Measurements from ENCODE around the gene DNAJB8.

Gene DNAJB8

DNA sequence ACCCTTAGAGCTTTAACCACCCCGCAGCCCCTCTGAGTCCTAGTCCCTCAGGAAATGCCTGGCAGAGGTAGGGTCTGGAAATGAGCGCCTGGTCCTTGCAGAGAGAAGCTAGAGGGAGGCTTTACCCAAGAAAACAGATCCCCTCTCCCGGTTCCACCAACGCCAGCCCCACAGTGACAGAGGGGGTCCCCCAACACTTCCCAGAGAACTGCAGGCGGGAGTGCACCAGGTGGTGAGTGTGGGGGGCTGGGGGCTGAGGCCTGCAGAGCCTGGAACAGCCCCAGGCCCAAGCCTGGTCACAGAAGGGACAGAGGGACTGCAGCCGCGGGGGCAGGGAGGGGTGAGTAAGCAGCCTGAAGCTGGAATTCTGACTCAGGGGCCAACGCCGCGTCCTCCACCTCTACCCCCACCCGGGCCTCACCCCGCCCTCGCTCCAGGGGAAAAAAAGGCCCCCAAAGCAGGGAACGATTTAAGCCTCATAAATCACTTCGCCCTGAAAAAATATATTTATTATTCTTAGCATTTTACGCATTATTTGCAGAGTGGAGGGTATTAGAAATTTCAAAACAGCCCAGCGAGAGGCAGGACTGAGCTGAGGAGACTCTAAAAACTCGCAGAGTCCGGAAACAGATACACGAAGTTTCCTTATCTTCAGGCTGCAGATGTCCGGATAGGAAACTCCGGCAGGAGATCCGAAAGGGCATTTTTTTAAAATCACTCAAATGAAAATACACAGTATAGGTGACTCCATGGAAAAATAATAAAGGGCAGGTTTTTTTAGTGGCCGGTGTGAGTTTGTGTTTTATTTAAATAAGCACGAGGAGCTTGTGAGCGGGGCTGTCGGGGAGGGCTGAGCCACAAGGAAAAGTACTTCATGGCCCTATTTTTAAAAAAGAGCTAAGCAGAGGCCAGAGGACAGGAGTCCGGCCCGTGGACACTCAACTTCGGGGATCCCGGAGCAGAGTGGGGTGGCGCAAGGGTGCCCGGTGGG lies 16.3 kb upstream of the DNAJB8 start:
- DNase-seq, result peak; percentile 60

DNA sequence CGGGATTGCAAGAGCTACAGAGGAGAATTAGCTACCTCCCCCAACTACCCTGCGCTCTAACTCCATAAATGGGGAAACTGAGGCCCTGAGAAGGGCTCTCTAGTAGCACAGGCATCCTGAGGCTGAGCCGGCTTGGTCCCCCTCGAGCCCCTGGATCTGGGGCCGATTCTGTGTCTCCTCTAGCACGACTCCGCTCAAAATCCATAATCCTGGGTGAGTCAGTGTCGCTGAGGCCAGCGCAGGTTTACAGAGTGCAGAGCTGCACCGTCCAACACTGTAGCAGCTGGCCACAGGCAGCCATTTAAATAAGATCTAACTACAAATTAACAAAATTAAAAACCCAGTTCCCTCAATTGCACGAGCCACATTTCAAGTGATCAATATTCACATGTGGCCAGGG lies 15.5 kb upstream of the DNAJB8 start:
- DNase-seq, result no peak

DNA sequence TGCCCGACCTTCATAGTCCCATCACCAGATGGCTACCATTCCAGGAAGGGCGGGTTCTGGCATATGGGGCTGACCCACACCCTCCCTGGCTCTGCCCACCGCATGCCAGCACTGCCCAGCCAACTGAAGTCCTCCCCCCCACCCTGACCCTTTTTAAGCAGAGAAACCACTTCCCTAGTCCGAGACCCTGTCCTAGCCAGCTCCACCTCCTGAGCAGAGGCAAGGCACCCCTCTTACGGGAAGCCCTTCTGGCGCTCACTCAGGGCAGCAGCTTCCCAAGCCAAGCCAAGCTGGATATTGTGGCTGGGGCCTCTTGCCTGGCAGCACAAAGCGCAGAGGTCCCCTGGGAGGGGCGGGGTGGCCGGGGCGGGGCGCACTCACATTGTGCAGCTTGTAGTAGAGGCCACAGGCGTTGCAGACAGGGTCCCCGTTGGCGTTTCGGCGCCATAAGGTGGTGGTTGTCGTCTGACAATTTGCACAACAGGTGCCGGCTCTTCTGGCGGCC lies 14.8 kb upstream of the DNAJB8 start:
- DNase-seq, result peak; percentile 86

DNA sequence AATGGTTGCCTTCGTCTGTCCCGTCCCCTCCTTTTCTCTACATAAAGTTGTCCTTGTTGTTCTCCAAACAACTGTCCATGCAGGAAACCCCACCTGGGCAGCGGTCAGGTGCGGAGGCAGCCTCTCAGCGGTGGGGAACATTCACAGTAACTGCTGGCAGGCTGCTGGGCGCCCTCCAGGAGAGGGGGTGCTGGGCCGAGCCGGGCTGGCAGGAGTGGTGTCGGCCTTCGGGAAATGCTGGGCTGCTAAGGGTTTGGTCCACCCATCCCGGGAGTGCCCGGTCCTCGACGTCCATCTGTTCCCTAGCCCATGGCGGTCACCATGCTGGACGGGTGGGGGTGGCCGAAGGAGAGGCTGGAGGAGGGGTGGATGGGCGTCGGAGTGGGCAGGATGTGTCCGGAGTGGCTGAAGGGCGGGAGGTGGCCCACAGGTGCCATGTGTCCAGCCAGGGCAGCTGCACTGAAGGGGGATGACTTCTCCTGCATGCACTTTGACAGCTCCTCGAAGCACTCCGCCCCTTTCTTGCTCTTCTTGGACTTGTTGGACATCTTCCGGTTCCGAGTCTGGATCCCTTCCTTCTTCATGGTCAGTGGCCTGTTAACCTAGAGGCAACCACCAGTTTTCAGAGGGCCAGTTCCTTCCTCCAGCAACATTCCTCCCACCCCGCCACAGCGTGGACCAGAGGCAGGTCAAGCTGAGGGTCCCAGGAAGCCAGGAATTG lies 14.2 kb upstream of the DNAJB8 start:
- DNase-seq, result no peak

DNA sequence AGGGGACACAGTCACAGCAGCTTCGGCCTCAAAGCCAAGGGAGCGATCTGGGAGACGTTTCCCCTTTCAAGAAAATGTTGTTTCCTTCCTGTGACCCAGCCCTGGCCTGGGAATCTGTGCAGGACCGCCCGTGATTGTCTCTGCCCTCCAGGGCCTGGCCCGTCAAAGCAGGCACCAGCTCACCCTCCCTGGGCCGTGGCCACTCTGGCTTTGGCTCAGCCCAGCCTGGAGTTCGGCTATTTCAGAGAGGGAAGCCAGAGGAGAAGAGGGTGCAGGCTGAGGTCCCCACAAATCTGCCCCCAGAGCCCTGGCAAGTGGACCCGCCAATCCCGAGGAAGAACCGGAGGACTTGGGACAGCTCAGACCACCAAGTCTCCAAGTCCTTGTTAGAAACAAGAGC lies 13.6 kb upstream of the DNAJB8 start:
- no peak for DNase-seq

DNA sequence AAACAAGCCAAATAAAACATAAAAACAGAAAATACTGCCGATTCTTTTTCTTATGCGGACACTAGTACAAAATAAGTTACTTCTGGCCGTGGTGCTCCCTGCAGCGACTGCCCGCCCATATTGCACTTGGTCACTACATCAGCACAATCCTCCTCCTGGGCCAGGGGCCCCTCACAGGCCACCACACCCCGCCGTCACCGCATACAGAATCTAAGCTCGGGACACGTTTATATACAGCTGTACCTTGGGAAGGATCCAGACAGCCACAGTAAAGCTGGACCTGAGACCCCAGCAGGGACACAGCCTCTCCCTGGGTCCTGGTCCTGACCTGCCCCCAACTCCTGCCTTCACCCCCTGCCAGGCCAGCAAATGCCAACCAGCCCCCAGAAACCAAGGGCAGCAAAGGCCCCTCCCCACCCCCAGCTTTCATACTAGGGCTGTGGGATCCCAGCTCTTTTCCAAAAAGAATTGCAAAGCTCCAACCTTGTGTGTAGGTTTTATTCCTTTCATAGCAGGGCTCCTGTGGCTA lies 12.9 kb upstream of the DNAJB8 start:
- no peak for DNase-seq

DNA sequence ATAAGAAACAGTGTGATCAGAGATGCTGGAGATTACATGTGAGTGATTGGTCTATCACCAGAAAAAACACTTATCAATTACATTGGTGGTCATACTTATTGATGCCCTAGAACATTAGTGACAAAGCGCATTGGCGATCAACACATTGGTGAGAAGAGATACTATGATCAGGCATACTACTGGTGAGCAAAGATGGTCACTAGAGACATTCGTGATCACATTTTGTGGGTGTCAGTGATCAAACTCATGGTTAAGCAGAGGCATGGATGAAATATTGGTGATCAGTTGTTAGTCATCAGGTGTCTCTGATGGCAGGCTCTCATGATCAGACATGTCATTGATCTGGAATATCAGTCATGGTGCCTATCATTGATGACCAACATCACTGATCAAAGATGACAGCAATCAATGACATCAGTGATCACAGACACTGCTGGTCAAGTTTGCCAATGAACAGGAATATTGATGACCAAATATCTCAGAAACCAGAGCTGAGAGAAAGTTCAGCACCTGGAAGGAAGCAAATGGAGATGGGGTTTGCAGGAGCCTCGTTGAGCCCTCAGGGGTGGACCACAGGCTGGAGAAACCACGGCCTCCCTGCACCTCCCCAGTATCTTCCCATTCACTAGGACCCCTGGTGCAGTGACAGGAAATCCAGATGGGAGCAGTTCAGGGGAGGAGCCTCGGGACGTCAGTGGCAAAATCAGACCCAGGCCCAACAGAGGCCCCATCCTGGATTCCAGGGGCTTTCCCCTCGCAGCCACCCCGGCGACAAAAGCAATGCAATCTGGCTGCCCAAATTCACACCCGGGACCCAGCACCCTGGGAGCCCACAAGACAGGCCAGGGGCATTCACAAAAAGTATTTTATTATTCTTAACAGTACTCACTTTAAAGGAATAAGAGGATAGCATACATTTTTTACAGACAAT lies 12.2 kb upstream of the DNAJB8 start:
- DNase-seq, result no peak

DNA sequence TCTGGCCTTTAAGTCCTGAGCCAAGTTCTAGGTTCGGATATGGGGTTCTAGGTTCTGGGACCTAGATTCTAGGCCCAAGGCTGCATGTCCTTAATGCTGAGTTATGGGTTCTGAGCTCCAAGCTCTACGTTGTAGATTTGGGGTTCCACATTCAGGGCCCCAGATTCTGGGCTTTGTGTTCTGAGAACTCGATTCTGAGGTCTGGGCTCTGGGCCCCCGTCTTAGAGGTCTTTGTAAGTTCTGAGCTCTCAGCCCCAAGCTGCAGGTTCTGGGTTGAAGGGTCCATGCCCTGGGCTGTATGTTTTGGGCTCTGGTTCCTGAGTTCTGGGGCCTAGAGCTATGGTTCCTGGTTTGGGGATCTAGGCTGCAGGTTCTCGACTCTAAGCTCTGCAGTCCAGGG lies 10.0 kb upstream of the DNAJB8 start:
- no peak for DNase-seq

DNA sequence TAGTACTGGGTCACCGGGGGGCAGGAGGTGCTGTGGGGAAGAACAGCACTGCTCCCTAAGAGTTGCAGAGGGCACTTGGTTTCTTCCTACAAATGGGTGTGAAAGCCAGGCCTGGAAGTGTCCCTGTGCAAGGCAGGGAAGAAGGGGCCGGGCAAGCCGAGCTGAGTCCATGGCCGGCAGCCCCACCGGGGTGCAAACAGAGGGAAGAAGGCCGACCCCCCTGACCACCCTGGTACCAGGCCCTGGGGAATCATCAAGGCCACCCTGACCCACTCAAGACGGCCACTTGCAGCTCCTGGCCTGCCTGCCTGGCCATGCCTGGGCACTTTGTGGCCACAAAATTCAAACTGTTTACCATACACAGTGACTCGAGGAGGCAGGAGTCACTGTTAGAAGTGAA lies 8.7 kb upstream of the DNAJB8 start:
- DNase-seq, result no peak

DNA sequence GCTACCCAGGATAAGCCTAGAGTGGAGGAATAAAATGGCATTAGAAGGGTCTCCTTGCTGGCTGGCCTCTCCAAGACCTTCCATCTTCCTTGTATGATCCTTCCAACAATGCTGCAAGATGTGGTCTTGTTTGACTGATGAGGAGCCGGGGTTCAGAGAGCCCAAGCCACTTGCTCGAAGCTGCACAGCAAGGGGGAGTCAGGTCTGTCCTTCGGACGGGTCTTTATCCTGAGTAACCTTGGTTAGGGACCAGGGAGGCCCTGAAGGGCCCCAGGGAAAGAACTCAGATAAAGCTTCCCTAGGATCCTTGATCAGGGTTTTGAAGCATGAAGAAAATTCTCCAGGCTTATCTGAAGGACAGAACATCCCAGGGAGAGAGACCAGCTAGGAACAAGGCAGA lies 7.0 kb upstream of the DNAJB8 start:
- DNase-seq, result no peak

DNA sequence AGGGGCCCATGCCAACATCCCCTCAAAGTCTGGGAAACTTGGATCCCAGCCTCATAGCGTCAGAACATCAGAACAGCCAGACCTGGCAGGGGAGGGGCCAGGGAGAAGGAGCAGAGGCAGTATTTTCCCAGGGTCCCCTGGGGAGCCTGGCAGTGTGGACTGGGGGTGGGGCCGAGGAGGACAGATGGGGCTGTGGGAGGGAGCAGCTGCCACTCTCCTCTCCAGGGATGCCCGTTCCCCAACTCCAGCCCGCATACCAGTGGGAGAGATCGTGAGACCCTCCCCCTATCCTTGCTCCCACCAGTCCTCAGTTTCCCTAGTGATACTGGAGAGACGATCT lies 6.5 kb upstream of the DNAJB8 start:
- DNase-seq, result no peak

DNA sequence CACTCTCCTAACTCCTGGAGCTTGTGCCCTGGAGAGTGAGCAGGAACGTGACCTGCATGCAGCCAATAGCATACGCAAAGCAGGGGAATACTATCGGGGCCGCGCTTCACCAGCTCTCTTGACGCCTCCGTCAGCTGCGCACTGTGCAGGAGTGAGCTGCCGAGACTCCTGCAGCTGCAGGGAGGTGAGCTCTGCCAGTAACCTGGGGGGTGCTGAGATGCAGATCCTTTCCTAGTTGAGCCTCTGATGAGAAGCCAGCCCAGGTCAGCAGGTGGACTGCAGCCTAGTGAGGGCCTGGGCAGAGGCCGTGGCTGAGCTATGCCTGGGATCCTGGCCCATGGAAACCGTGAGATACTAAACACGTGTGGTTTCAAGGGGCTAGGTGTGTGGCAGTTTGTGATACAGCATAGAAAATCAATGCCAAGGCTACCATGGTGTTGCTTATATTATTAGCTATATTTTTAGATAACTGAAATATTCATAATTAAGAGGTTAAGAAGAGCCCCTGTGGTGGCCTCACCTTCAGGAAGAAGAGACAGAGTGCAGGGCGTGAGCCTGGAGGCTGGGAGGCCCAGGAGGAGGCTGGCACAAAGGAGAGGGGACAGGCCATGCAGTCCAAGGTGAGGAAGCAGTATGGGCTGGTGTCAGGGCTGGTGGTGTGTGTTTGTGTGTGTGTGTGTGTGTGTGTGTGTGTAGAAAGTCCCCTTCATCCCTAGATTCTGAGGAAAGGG lies 5.9 kb upstream of the DNAJB8 start:
- DNase-seq, result no peak

DNA sequence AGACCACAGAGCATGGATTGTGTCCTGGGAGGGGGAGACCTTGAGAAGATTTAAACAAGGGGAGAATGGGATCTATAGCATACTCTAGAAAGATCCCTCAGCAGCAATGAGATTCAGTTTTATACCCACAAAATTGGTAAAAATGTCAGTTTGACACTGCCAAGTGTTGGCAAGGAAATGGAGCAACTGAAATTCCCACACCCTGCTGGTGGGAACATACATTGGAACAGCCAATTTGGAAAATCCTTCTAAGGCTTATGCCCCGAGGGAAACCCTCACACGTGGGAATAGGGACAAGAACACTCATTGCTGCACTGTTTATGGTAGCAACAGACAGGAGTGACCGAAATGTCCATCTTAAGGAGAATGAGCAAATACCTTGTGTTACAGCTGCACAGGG lies 5.0 kb upstream of the DNAJB8 start:
- DNase-seq, result no peak

DNA sequence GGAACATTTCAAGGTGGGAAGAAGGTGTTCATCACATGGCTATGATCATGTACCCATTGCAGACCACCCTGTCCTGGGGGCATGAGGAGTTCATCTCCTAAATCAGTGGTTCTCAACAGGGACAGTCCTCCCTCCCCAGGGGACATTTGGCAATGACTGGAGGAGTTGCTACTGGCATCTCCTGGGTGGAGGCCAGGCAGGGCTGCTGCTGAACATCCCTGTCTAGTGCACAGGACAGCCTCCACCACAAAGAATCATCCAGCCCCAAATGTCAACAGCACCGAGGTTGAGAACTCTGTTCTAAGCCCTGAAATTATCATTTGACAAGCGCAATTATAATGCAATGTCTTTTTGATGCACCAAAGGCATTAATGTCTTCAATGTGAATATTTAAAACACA lies 4.4 kb upstream of the DNAJB8 start:
- no peak for DNase-seq

DNA sequence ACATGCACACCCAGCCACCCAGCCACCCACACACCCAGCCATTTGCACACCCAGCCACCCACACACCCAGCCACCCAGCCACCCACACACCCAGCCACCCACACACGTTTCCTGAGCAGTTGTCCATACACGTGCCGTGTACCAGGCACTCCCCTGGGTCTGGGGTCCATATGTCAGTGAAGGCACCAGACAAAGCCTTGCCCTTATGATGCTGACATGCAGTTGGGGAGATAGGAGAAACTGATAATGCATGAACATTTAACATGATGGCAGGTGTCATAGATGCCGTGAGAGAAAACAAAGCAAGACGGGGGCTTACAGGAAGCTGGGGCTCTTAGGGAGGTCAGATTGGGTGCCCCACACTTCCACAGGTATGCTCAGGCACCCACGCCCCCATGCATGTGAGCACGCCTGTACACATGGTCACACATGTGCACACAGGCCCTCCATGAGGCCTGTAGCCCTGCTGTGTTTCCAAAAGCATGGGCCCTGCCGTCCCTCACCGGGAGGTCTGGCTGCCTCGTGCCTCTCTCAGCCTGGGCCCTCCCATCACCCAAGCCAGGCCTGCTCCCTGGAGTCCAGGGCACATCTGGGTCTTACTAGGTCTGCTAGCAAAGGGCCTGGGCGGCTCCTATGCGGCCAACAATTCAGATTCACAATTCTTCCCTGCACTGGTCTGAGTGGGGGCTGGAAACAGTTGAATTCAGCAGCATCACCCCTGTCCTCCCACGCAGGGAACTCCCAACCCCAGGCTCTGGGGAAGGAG lies 3.6 kb upstream of the DNAJB8 start:
- no peak for DNase-seq

DNA sequence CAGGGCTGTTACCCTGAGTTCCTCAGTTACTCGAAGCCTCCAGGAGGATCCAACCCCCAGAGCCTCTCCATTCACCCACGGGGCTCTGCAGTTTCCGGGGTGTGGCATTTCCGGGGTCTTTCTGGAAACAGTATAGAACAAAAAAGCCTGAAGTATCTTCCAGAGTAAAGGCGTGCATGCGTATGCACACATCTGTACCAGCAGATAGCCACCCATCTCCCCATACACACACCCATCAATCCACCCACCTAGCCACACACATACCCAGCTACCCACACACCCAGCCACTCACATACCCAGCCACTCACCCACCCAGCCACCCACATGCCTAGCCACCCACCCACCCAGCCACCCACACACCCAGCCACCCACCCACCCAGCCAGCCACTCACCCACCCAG lies 2.9 kb upstream of the DNAJB8 start:
- no peak for DNase-seq

DNA sequence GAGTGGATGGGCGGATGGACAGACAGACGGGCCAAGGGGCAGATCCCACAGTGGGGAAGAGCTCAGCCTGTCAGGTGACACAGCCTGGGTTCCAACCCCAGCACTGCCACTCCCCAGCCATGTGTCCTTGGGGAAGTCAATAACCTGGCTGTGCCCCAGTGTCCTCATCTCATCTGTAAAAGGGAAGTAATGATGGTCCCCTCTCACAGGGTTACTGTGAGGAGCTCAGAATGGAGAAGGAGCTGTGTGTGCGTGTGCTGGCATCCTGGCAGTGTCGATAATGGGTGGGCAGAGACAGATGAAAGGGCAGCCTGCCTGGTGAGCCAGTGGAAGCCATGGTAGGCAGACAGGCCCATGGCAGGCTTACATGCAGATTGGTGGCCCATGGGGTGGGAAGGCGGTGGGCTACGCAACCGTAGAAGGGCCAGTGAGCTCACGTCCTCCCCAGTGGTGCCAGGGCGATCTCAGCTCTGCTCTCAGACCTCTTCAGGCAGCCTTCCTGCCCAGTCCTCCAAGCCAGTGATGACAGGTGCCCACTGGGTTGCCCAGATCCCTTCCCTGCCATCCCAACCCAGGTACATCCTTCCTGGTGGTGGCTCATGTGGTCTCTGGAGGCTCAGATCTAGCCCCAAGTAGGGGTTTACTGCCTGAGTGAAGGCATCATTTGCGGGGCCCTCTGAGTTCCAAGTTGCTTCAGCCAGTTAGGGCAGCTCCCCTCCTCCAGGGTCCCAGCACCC lies 2.3 kb upstream of the DNAJB8 start:
- DNase-seq, result no peak

DNA sequence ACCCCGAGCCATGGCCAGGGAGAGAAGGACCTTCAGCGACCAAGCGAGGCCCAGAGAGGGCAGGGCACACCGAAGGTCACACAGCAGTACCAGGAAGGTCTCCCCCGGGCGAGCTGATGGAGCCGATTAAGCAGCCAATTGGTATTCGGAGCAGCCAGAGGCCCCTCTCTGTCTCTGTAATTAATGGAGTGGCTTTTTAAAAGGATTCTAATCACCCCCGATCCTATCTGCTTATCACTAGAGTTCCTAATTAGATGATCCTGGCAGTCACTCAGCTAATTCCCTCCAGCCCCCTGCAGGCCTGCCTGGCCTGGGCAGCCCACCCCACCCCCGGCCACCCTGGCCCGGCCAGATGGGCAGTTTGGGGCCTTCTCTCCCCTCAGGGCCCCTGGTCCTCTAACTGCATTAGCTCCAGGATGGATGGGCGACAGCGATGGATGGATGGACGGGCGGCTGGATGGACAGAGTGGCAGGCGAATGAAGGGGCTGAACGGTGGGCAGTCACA lies 1.6 kb upstream of the DNAJB8 start:
- DNase-seq, result no peak

DNA sequence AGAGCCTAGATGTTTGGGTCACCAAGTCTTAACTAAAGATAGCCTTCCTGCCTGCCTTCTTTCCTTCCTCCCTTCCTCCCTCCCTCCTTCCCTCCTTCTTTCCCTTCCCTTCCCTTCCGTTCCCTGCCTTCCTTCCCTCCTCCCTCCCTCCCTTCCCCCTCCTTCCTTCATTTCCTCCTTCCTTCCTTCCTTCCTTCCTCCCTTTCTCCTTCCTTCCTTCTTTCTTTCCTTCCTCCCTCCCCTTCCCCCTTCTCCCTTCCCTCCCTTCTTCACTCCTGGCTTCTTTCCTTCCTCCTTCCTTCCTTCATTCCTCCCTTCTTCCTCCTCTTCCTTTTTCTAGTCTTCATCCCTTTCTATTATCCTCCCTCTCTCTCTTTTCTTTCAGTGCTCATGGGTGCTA lies 2.0 kb downstream of the DNAJB8 start:
- no peak for DNase-seq

DNA sequence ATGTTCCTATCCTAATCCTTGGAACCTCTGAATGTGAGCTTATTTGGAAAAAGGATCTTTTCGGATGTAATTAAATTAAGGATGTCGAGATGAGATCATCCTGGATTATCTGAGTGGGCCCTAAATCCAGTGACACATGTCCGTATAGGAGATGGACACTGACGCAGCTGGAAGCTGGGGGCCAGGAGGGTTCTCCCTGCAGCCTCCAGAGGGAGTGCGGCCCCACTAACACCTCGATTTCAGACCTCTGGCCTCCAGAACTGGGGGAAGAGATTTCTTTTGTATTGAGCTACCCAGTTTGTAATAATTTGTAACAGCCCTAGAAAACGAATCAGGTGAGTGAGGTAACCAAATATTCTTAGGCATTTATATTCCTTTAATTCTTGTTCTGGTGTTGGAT lies 2.5 kb downstream of the DNAJB8 start:
- no peak for DNase-seq
